ENCODE measurements around the gene CD82.

DNA sequence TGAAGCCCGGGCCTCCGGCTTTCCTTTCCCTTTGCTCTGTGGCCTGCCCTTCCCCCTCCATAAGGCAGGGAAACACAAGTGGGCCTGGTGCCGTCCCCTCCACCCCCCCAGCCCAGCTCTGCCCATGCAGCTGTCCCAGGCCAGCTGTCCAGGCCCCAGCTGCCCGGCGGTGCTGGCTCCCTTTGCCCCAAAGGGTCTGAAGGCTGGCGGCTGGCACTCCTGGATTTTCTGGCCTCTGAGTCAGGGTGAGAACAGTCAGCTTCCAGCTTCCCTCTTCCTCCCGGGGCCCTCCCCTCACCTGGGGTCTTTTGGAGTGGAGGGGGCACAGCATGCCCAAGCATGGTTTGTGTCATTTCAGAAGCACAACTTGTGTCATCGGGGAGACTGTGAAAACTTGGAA is 27.8 kb downstream of the CD82 start:
- TF ChIP-seq, protein P1, sequence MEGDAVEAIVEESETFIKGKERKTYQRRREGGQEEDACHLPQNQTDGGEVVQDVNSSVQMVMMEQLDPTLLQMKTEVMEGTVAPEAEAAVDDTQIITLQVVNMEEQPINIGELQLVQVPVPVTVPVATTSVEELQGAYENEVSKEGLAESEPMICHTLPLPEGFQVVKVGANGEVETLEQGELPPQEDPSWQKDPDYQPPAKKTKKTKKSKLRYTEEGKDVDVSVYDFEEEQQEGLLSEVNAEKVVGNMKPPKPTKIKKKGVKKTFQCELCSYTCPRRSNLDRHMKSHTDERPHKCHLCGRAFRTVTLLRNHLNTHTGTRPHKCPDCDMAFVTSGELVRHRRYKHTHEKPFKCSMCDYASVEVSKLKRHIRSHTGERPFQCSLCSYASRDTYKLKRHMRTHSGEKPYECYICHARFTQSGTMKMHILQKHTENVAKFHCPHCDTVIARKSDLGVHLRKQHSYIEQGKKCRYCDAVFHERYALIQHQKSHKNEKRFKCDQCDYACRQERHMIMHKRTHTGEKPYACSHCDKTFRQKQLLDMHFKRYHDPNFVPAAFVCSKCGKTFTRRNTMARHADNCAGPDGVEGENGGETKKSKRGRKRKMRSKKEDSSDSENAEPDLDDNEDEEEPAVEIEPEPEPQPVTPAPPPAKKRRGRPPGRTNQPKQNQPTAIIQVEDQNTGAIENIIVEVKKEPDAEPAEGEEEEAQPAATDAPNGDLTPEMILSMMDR (IDR thresholded peaks at IDR 0.05) = no peak
- TF ChIP-seq EZH2phosphoT487 (IDR thresholded peaks at IDR 0.05) = no peak
